Endothelial cell of umbilical vein (primary cell): ENCODE data around the gene DCHS1. TPM values are rescaled to one million over a fixed set of nuclear protein-coding genes. Genes with fewer than 3 reads are reported as not detected.
"Not testable (repeated sequence)": the region's sequence is repeated elsewhere in the genome, so short reads cannot be mapped to it uniquely, and the experiment has no call there.

Experiments
- BruUV-seq: library from RNA; stranded (reverse); fragments of 400-500 nt; replicated peaks from 2 replicates; lab custom pipeline; 2021; lab: Mats Ljungman, UMichigan
- CTCF ChIA-PET: fragments of 300-600, 350-600 bp; sonication (Branson Sonifier 250); formaldehyde crosslinking; loops from one replicate; lab custom pipeline; 2021; ENCODE audit warnings: antibody characterized with exemption, inconsistent platforms; lab: Charles Lee
- POLR2A ChIA-PET: fragments of 300-600, 350-600 bp; sonication (Branson Sonifier 250); formaldehyde crosslinking; loops from one replicate; lab custom pipeline; 2021; ENCODE audit warnings: antibody characterized with exemption, inconsistent platforms; lab: Charles Lee
- DNase-seq: peaks from one replicate; pipeline ENCODE4 v3.0.0-alpha.2; 2011; ENCODE audit warnings: low read depth, low spot score
- FAIRE-seq: peaks from 2 replicates; lab custom pipeline; 2011; peaks lifted over from hg19 to GRCh38; lab: Jason Lieb, UNC
- H2AFZ ChIP-seq: 2 replicates; pipeline ENCODE4 v1.6.0; 2012; ENCODE audit warnings: low read depth, low read length, control low read depth, inconsistent platforms
- H3K27ac ChIP-seq: 2 replicates; pipeline ENCODE4 v1.5.1; 2011; ENCODE audit warnings: low read depth, mild to moderate bottlenecking, control low read depth, low read length, moderate library complexity; ENCODE audit not compliant: insufficient read depth
- H3K27me3 ChIP-seq, 2 experiments: 2 replicates each; pipeline versions ENCODE4 v1.6.0 to v1.6.1; 2011; ENCODE audit warnings: low read length in 2 of 2, mixed read lengths in 1 of 2; ENCODE audit not compliant: control insufficient read depth in 2 of 2, insufficient read depth in 2 of 2
- H3K36me3 ChIP-seq, 2 experiments: 2 replicates in 1 of 2; 3 replicates in 1 of 2; pipeline ENCODE4 v1.5.1; 2011; ENCODE audit warnings: low read length in 2 of 2, mild to moderate bottlenecking in 1 of 2, moderate library complexity in 1 of 2; ENCODE audit not compliant: control insufficient read depth in 2 of 2, insufficient read depth in 2 of 2; ENCODE audit errors: extremely low read depth in 1 of 2
- H3K4me1 ChIP-seq: 3 replicates; pipeline ENCODE4 v1.5.1; 2011; ENCODE audit warnings: mild to moderate bottlenecking, low read length; ENCODE audit not compliant: control insufficient read depth, insufficient read depth; ENCODE audit errors: extremely low read depth
- H3K4me2 ChIP-seq: 2 replicates; pipeline ENCODE4 v1.6.1; 2011; ENCODE audit warnings: low read length, control low read depth, mixed read lengths; ENCODE audit not compliant: insufficient read depth
- H3K4me3 ChIP-seq, 3 experiments: fragments of 200-600 bp in 1 of 3; sonication (generic), shearing (Covaris generic) in 1 of 3; replicated peaks in 1 of 3; 2 replicates each; pipeline ENCODE4 v1.5.1; 2011 to 2016; ENCODE audit warnings: control low read depth in 3 of 3, low read length in 3 of 3, mild to moderate bottlenecking in 2 of 3, inconsistent platforms in 1 of 3, low read depth in 1 of 3, moderate library complexity in 1 of 3; ENCODE audit not compliant: insufficient read depth in 1 of 3
- H3K79me2 ChIP-seq: 2 replicates; pipeline ENCODE4 v1.6.0; 2012; ENCODE audit warnings: low read length, inconsistent platforms; ENCODE audit not compliant: control insufficient read depth, insufficient read depth
- H3K9ac ChIP-seq: replicated peaks from 2 replicates; pipeline ENCODE3; 2011; ENCODE audit warnings: low read length, control low read depth; ENCODE audit not compliant: insufficient read depth; ENCODE audit errors: extremely low read depth
- H3K9me1 ChIP-seq: replicated peaks from 3 replicates; pipeline ENCODE4 v1.6.0; 2011; ENCODE audit warnings: mild to moderate bottlenecking, low read length; ENCODE audit not compliant: control insufficient read depth, insufficient read depth; ENCODE audit errors: extremely low read depth
- H3K9me3 ChIP-seq: replicated peaks from 2 replicates; pipeline ENCODE4 v1.5.1; 2012; ENCODE audit warnings: low read length, inconsistent platforms; ENCODE audit not compliant: control insufficient read depth, insufficient read depth
- H4K20me1 ChIP-seq: replicated peaks from 2 replicates; pipeline ENCODE3; 2011; ENCODE audit warnings: mild to moderate bottlenecking, low read length; ENCODE audit not compliant: control insufficient read depth, insufficient read depth; ENCODE audit errors: extremely low read depth
- CTCF ChIP-seq, 2 donors: IDR thresholded peaks; 1 replicate in 1 of 2; 2 replicates in 1 of 2; pipeline ENCODE4 v1.5.1; 2011; ENCODE audit warnings: low read length in 2 of 2, mild to moderate bottlenecking in 2 of 2, moderate library complexity in 2 of 2, control low read depth in 1 of 2, inconsistent platforms in 1 of 2, low read depth in 1 of 2; ENCODE audit not compliant: insufficient read depth in 1 of 2; ENCODE audit errors: extremely low read depth in 1 of 2
- MYC ChIP-seq: IDR thresholded peaks from one replicate; pipeline ENCODE4 v1.6.1; 2011; ENCODE audit warnings: mild to moderate bottlenecking, low read depth, low read length
- dilution Hi-C: fragments of 300-500 bp; cut with MboI; formaldehyde crosslinking; loops from one replicate; pipeline ENCODE4 v1.15.0; 2019; ENCODE audit warnings: low sequenced_read_pairs; ENCODE audit not compliant: extremely low pct_ligation_motif_present
- intact Hi-C: fragments of 100-400 bp; cut with micrococcal nuclease; formaldehyde crosslinking; loops from one replicate; pipeline ENCODE4 v1.10.0; 2022
- polyA plus RNA-seq, 4 experiments: library from polyadenylated mRNA; depleted of rRNA in 3 of 4; stranded (reverse) in 3 of 4; unstranded in 1 of 4; fragments of >200 nt; gene quantifications; 2 replicates each; pipeline versions ENCODE4 v1.2.1 to v1.2.3, GENCODE V29; 2011 to 2012; ENCODE audit warnings: missing spikeins in 1 of 4
- total RNA-seq: library from RNA; stranded (reverse); gene quantifications from 2 replicates; pipeline ENCODE4 v1.2.3, GENCODE V29; 2021

Gene DCHS1
- total and polyA plus RNA-seq, 2 donors (not counting 3 experiments of a cell fraction or from before 2014, with no cell fraction given) = 56.2 to 73.0 TPM

GRCh38 chr11:6703247-6704063, 47.8 kb upstream of the DCHS1 start:
- H3K79me2 ChIP-seq = no peaks in the 10 kb centered on the region
- DNase-seq (peak; percentile 63), FAIRE-seq (peak; percentile 67)
- no peaks in the 10 kb centered on the region for H3K27me3 ChIP-seq
- no peaks in the 10 kb centered on the region for H3K9me1 ChIP-seq
- H3K9me3 ChIP-seq = no peaks in the 10 kb centered on the region
- ChIA-PET CTCF (interaction anchor here (0.7 to 6.0 kb wide), 15 partner anchors 8 to 324 kb away, joined by 3 to 143 read pairs (median 5); partner anchors contain the start of genes MRPL17 and TPP1), POLR2A (no interaction called here)
- no peaks in the 10 kb centered on the region for H3K36me3 ChIP-seq
- H3K27ac ChIP-seq = no peak overlapping the region
- TF ChIP-seq CTCF (IDR thresholded peaks at IDR 0.05; ENCODE audit: extremely low read depth in 1 of 2, insufficient read depth in 1 of 2, low read depth in 1 of 2, low read length in 2 of 2) (peak; percentile 61 to 68), MYC (no peak)
- peaks cover 6% of the 10 kb centered on the region for H3K4me1 ChIP-seq
- H2AFZ ChIP-seq = no peak overlapping the region
- H3K4me2 ChIP-seq = no peak overlapping the region
- H3K9ac ChIP-seq = no peak overlapping the region
- BruUV-seq = no TSS peak
- no peak overlapping the region for H3K4me3 ChIP-seq
- dilution Hi-C loops (no loop called here), intact Hi-C loops (loop anchor here (1.0 to 5.0 kb wide), 3 partner anchors 20 to 54 kb away; partner anchors contain the start of gene MRPL17)
- no peaks in the 10 kb centered on the region for H4K20me1 ChIP-seq

GRCh38 chr11:6701955-6702354, 46.3 kb upstream of the DCHS1 start:
- BruUV-seq, H3K36me3 ChIP-seq, H3K9ac ChIP-seq, H2AFZ ChIP-seq, H3K9me3 ChIP-seq, DNase-seq, H3K27ac ChIP-seq, H3K79me2 ChIP-seq, H3K9me1 ChIP-seq, H3K4me3 ChIP-seq, H3K4me1 ChIP-seq, H4K20me1 ChIP-seq, H3K27me3 ChIP-seq, H3K4me2 ChIP-seq, POLR2A ChIA-PET, dilution Hi-C loops, FAIRE-seq: not testable (repeated sequence)
- intact Hi-C loops = loop anchor here (5.0 kb wide), 1 partner anchor 35 kb away; no protein-coding TSS in a partner anchor
- CTCF ChIA-PET = interaction anchor here (2.0 to 6.0 kb wide), 4 partner anchors 34 to 173 kb away, joined by 4 to 143 read pairs (median 53); no protein-coding TSS in a partner anchor
